Prostate gland (tissue), 2 donors: ENCODE measurements around the gene GPRC6A. TPM values are rescaled to one million over a fixed set of nuclear protein-coding genes. Genes with fewer than 3 reads are reported as not detected.

ENCODE experiments used
- DNase-seq: peaks from one replicate; pipeline ENCODE4 v3.0.0-alpha.2; 2019; ENCODE audit warnings: low spot score
- H3K27ac ChIP-seq, 2 donors: fragments of 200-600 bp; sonication (generic); 2 replicates each; pipeline ENCODE4 v1.5.1; 2017 to 2019
- H3K27me3 ChIP-seq: fragments of 200-600 bp; sonication (generic); replicated peaks from 2 replicates; pipeline ENCODE4 v1.5.1; 2019; ENCODE audit not compliant: insufficient read depth
- H3K36me3 ChIP-seq, 2 donors: fragments of 200-600 bp; sonication (generic); 1 replicate in 1 of 2; 2 replicates in 1 of 2; pipeline versions ENCODE4 v1.5.1 to v1.8.1; 2017 to 2019
- H3K4me1 ChIP-seq: fragments of 200-600 bp; sonication (generic); replicated peaks from 2 replicates; pipeline ENCODE4 v1.5.1; 2019
- H3K4me3 ChIP-seq, 2 donors: fragments of 200-600 bp; sonication (generic); 2 replicates each; pipeline ENCODE4 v1.5.1; 2017 to 2019
- H3K9me3 ChIP-seq: fragments of 200-600 bp; sonication (generic); 2 replicates; pipeline ENCODE4 v1.5.1; 2017
- POLR2A ChIP-seq: fragments of 450-650 bp; IDR thresholded peaks from one replicate; pipeline ENCODE4 v1.6.1; 2016; ENCODE audit warnings: antibody characterized with exemption, mild to moderate bottlenecking
- POLR2AphosphoS5 ChIP-seq: sonication (generic); formaldehyde crosslinking; IDR thresholded peaks from one replicate; pipeline ENCODE4 v1.6.1; 2017; ENCODE audit warnings: antibody characterized with exemption
- WGBS: methylation state at CpG from one replicate; pipeline ENCODE4 v1.1.5; 2018; 5-methylcytosine and 5-hydroxymethylcytosine counted together
- intact Hi-C: fragments of 100-400 bp; cut with DNase I; formaldehyde crosslinking; loops from one replicate; pipeline ENCODE4 v1.14.2; 2022
- total RNA-seq, 2 donors: library from RNA; depleted of rRNA; stranded (reverse); fragments of >200 nt; gene quantifications; one replicate each; pipeline ENCODE4 v1.1.0, GENCODE V29; 2016
- TF ChIP-seq, protein P1 (sequence below), 4 experiments: fragments of 200-600 bp in 2 of 4; fragments of 450-650 bp in 2 of 4; sonication (generic) in 2 of 4; IDR thresholded peaks; 1 replicate in 3 of 4; 2 replicates in 1 of 4; pipeline ENCODE4 v1.5.1; 2016 to 2019; ENCODE audit warnings: antibody characterized with exemption in 4 of 4, mild to moderate bottlenecking in 2 of 4, moderate library complexity in 2 of 4

Gene GPRC6A, protein sequence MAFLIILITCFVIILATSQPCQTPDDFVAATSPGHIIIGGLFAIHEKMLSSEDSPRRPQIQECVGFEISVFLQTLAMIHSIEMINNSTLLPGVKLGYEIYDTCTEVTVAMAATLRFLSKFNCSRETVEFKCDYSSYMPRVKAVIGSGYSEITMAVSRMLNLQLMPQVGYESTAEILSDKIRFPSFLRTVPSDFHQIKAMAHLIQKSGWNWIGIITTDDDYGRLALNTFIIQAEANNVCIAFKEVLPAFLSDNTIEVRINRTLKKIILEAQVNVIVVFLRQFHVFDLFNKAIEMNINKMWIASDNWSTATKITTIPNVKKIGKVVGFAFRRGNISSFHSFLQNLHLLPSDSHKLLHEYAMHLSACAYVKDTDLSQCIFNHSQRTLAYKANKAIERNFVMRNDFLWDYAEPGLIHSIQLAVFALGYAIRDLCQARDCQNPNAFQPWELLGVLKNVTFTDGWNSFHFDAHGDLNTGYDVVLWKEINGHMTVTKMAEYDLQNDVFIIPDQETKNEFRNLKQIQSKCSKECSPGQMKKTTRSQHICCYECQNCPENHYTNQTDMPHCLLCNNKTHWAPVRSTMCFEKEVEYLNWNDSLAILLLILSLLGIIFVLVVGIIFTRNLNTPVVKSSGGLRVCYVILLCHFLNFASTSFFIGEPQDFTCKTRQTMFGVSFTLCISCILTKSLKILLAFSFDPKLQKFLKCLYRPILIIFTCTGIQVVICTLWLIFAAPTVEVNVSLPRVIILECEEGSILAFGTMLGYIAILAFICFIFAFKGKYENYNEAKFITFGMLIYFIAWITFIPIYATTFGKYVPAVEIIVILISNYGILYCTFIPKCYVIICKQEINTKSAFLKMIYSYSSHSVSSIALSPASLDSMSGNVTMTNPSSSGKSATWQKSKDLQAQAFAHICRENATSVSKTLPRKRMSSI
- under 1 TPM in 1 of 2 donors, not detected in 1; 0.18 TPM for total RNA-seq

- DNase-seq: no peak
- Histone ChIP-seq H3K36me3 (no peaks in the 10 kb centered on the region), H3K4me1 (no peaks in the 10 kb centered on the region), H3K27ac (no peak within 1 kb of the TSS), H3K27me3 (no peaks in the 10 kb centered on the region), H3K9me3 (no peaks in the 10 kb centered on the region), H3K4me3 (no peak within 1 kb of the TSS)
- intact Hi-C loops: no loop called here
- 40% methylated on average over 2 of the region's 2 CpGs for WGBS
- no peak for TF ChIP-seq POLR2AphosphoS5
- TF ChIP-seq, protein P1, sequence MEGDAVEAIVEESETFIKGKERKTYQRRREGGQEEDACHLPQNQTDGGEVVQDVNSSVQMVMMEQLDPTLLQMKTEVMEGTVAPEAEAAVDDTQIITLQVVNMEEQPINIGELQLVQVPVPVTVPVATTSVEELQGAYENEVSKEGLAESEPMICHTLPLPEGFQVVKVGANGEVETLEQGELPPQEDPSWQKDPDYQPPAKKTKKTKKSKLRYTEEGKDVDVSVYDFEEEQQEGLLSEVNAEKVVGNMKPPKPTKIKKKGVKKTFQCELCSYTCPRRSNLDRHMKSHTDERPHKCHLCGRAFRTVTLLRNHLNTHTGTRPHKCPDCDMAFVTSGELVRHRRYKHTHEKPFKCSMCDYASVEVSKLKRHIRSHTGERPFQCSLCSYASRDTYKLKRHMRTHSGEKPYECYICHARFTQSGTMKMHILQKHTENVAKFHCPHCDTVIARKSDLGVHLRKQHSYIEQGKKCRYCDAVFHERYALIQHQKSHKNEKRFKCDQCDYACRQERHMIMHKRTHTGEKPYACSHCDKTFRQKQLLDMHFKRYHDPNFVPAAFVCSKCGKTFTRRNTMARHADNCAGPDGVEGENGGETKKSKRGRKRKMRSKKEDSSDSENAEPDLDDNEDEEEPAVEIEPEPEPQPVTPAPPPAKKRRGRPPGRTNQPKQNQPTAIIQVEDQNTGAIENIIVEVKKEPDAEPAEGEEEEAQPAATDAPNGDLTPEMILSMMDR (IDR thresholded peaks at IDR 0.05): no peak
- TF ChIP-seq POLR2A: no peak
Measured at GRCh38 chr6:116828983-116829382, at the start of gene GPRC6A. TSS of gene GPRC6A (minus strand) at chr6:116829083. CDS start at chr6:116829013, 70 bp downstream.

GRCh38 chr6:116877743-116878142, 48.9 kb upstream of the GPRC6A start:
- Histone ChIP-seq H3K4me1 (no peaks in the 10 kb centered on the region), H3K9me3 (no peaks in the 10 kb centered on the region), H3K36me3 (no peaks in the 10 kb centered on the region), H3K4me3 (no peak overlapping the region), H3K27me3 (peaks cover 4% of the 10 kb centered on the region), H3K27ac (no peak overlapping the region)
- DNase-seq: no peak
- intact Hi-C loops: no loop called here
- 13% methylated on average over 10 of the region's 10 CpGs for WGBS
- TF ChIP-seq, protein P1 (IDR thresholded peaks at IDR 0.05): no peak
- TF ChIP-seq POLR2AphosphoS5 (no peak), POLR2A (no peak)

DNA sequence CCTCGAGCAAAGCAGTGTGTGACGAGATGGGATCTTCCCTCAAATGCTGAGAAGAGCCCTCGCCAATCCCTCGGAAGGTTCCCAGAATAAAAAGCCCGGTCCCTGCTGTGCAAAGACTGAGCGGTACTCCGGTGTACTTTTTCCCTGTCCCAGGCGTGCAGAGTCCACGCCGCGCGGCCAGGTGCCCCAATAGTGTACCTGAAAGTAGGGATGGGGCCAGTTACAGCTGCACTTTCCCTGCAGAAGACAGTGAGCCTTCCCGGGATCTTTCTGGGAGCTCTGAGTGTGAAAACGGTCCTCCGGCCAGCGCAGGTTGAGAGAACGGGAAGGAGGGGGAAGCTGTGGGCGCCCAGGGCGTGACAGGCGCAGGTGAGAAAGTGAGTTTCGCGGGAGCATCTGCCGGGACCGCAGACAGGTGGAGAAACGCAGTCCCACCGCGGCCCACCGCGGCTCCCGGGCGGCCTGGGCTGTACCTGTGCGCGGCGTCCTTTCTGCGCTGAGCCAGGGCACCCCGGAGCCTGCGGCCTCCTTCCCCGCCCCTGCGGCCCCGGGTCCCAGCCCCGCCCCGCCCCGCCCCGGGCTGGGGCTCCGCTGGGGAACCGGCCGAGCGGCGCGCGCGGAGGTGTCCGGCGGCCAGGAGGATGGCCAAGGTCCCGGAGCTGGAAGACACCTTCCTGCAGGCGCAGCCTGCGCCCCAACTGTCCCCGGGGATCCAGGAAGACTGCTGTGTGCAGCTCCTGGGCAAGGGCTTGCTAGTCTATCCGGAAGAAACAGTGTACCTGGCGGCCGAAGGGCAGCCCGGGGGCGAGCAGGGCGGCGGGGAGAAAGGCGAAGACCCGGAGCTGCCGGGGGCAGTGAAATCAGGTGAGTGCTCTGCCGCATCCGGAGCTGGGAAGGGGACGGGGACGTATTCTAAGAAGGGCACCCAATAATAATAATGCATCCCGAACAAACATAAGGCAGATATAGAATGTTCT, 48.0 kb upstream of the GPRC6A start, which contains the start of gene RFX6:
Gene RFX6 (plus strand): TSS at position 608 of the 977 bp plus-strand sequence. CDS start 34 bp downstream, at position 642.
- WGBS: under 1% methylated on average over 41 of the region's 73 CpGs
- peaks cover 4% of the 10 kb centered on the region for H3K27me3 ChIP-seq
- H3K4me1 ChIP-seq: no peaks in the 10 kb centered on the region
- no peak within 1 kb of the TSS for H3K27ac ChIP-seq
- H3K4me3 ChIP-seq: peak within 1 kb of the TSS; percentile 18 to 23
- intact Hi-C loops: no loop called here
- H3K36me3 ChIP-seq: no peaks in the 10 kb centered on the region
- TF ChIP-seq, protein P1 (IDR thresholded peaks at IDR 0.05): no peak
- TF ChIP-seq POLR2A (no peak), POLR2AphosphoS5 (no peak)
- DNase-seq: no peak
- H3K9me3 ChIP-seq: no peaks in the 10 kb centered on the region

GRCh38 chr6:116876107-116876506, 47.2 kb upstream of the GPRC6A start:
- intact Hi-C loops: no loop called here
- Histone ChIP-seq H3K9me3 (no peaks in the 10 kb centered on the region), H3K4me3 (no peak overlapping the region), H3K36me3 (no peaks in the 10 kb centered on the region), H3K27me3 (peaks cover 4% of the 10 kb centered on the region), H3K27ac (no peak overlapping the region), H3K4me1 (no peaks in the 10 kb centered on the region)
- 32% methylated on average over 8 of the region's 8 CpGs for WGBS
- no peak for DNase-seq
- TF ChIP-seq POLR2AphosphoS5: no peak
- TF ChIP-seq POLR2A: no peak
- TF ChIP-seq, protein P1 (IDR thresholded peaks at IDR 0.05): no peak
